Natural killer cell (primary cell): Measurements from ENCODE around the gene LRFN3. TPM values are rescaled to one million over a fixed set of nuclear protein-coding genes. Genes with fewer than 3 reads are reported as not detected.

ENCODE experiments used
- ATAC-seq, 3 donors: fragments of 150-1000 bp in 2 of 3; fragments of 200-7000 bp in 1 of 3; cut with Tn5 transposase; 1 replicate in 1 of 3; 2 replicates in 2 of 3; pipeline ENCODE4 v1.10.0; 2021; ENCODE audit warnings: mild to moderate bottlenecking in 2 of 3, moderate library complexity in 2 of 3
- DNase-seq, 2 donors: peaks; one replicate each; pipeline versions ENCODE4 v3.0.0 to v3.0.0-alpha.2; 2013 to 2021; ENCODE audit warnings: mixed read lengths in 1 of 2
- H3K27ac ChIP-seq: one replicate; pipeline ENCODE4 v1.5.1; 2013; ENCODE audit warnings: mild to moderate bottlenecking, low read length
- H3K27me3 ChIP-seq: one replicate; pipeline ENCODE4 v1.6.1; 2013; ENCODE audit warnings: low read length; ENCODE audit not compliant: control insufficient read depth, insufficient read depth
- H3K36me3 ChIP-seq: one replicate; pipeline ENCODE4 v1.6.1; 2013; ENCODE audit warnings: low read length; ENCODE audit not compliant: control insufficient read depth, insufficient read depth
- H3K4me1 ChIP-seq: one replicate; pipeline ENCODE4 v1.6.1; 2013; ENCODE audit warnings: low read length; ENCODE audit not compliant: control insufficient read depth, insufficient read depth
- H3K4me3 ChIP-seq: one replicate; pipeline ENCODE4 v1.5.1; 2013; ENCODE audit warnings: low read length
- H3K9me3 ChIP-seq: one replicate; pipeline ENCODE4 v1.6.1; 2013; ENCODE audit warnings: low read length; ENCODE audit not compliant: control insufficient read depth, insufficient read depth
- H3K27ac Mint-ChIP-seq, 2 donors: one replicate each; pipeline ENCODE4 v1.8.0; 2022; ENCODE audit warnings: mild to moderate bottlenecking in 2 of 2, mixed read lengths in 2 of 2, moderate library complexity in 1 of 2
- H3K27me3 Mint-ChIP-seq, 2 donors: one replicate each; pipeline ENCODE4 v1.8.0; 2022; ENCODE audit warnings: low read depth in 2 of 2, mixed read lengths in 2 of 2
- H3K36me3 Mint-ChIP-seq: one replicate; pipeline ENCODE4 v1.8.0; 2022; ENCODE audit warnings: mixed read lengths
- H3K4me1 Mint-ChIP-seq, 2 donors: one replicate each; pipeline ENCODE4 v1.8.0; 2022; ENCODE audit warnings: mixed read lengths in 2 of 2
- H3K4me3 Mint-ChIP-seq: one replicate; pipeline ENCODE4 v1.8.0; 2022; ENCODE audit warnings: mild to moderate bottlenecking, moderate library complexity, mixed read lengths
- H3K9me3 Mint-ChIP-seq, 2 donors: one replicate each; pipeline ENCODE4 v1.8.0; 2022; ENCODE audit warnings: mixed read lengths in 2 of 2
- WGBS: methylation state at CpG from one replicate; pipeline ENCODE4 v1.1.7; 2013; ENCODE audit warnings: missing lambda C conversion rate; ENCODE audit not compliant: insufficient coverage; 5-methylcytosine and 5-hydroxymethylcytosine counted together
- intact Hi-C: fragments of 100-400 bp; cut with micrococcal nuclease; formaldehyde crosslinking; loops from one replicate; pipeline ENCODE4 v1.14.2; 2022
- total RNA-seq, 4 donors: library from RNA; stranded (reverse); fragments of 120-200 nt in 1 of 4; gene quantifications; one replicate each; pipeline versions ENCODE4 v1.2.3 to v1.2.4, GENCODE V29; 2013 to 2022
- TF ChIP-seq, protein P1 (sequence below): fragments of 200-600 bp; IDR thresholded peaks from one replicate; pipeline ENCODE4 v1.8.0; 2022; ENCODE audit warnings: antibody characterized with exemption

Gene LRFN3
- total RNA-seq, 3 donors from 2014 or later (not counting 1 experiment from before 2014, with no cell fraction given) = 2.6 to 9.3 (median 3.2) TPM

DNA sequence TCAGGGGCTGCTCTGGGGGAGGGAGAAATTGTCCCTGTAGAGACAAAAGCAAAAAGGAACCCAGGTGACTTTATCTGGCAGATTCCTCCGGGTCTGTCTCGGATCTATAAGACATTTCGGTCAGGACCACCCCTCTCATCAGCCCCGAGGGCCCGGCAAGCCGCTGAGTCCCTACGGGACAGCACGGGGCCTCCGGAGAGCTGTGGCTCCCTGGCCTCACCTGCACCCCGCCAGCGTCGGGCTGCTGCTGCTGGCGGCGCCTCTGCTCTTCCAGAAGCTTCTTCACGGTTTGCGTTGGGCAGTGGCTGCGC lies 37.7 kb upstream of the LRFN3 start:
- ATAC-seq (no peak), DNase-seq (no peak)
- intact Hi-C loops = no loop called here
- Mint-ChIP-seq H3K4me1 (peaks cover 31 to 62% of the 10 kb centered on the region in 2 donors), H3K9me3 (no peaks in the 10 kb centered on the region), H3K36me3 (no peaks in the 10 kb centered on the region), H3K4me3 (peak overlapping the region; percentile 92), H3K27me3 (no peaks in the 10 kb centered on the region), H3K27ac (peak overlapping the region; percentile 90 to 97)
- Histone ChIP-seq H3K27ac (peak overlapping the region; percentile 97), H3K36me3 (peaks cover 34% of the 10 kb centered on the region), H3K4me3 (peak overlapping the region; percentile 74), H3K9me3 (no peaks in the 10 kb centered on the region), H3K27me3 (no peaks in the 10 kb centered on the region), H3K4me1 (peaks cover 62% of the 10 kb centered on the region)
- TF ChIP-seq, protein P1, sequence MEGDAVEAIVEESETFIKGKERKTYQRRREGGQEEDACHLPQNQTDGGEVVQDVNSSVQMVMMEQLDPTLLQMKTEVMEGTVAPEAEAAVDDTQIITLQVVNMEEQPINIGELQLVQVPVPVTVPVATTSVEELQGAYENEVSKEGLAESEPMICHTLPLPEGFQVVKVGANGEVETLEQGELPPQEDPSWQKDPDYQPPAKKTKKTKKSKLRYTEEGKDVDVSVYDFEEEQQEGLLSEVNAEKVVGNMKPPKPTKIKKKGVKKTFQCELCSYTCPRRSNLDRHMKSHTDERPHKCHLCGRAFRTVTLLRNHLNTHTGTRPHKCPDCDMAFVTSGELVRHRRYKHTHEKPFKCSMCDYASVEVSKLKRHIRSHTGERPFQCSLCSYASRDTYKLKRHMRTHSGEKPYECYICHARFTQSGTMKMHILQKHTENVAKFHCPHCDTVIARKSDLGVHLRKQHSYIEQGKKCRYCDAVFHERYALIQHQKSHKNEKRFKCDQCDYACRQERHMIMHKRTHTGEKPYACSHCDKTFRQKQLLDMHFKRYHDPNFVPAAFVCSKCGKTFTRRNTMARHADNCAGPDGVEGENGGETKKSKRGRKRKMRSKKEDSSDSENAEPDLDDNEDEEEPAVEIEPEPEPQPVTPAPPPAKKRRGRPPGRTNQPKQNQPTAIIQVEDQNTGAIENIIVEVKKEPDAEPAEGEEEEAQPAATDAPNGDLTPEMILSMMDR = no peak
- WGBS = 10% methylated on average over 17 of the region's 17 CpGs

- peaks cover 31% of the 10 kb centered on the region for H3K36me3 ChIP-seq
- intact Hi-C loops = loop anchor here (10.0 kb wide), 1 partner anchor 155 kb away; the partner anchor contains the start of genes IGFLR1, LIN37, PSENEN and U2AF1L4
- H3K4me3 ChIP-seq = peak overlapping the region; percentile 74
- no peaks in the 10 kb centered on the region for H3K9me3 ChIP-seq
- no peaks in the 10 kb centered on the region for H3K27me3 Mint-ChIP-seq
- peaks cover 74% of the 10 kb centered on the region for H3K4me1 ChIP-seq
- ATAC-seq (peak; percentile 50 to 75 (median 59)), DNase-seq (peak; percentile 84 to 97)
- WGBS = 0% methylated on average over 34 of the region's 43 CpGs
- peak overlapping the region; percentile 97 for H3K27ac ChIP-seq
- no peaks in the 10 kb centered on the region for H3K36me3 Mint-ChIP-seq
- peak overlapping the region; percentile 92 for H3K4me3 Mint-ChIP-seq
- H3K4me1 Mint-ChIP-seq = peaks cover 43 to 74% of the 10 kb centered on the region in 2 donors
- TF ChIP-seq, protein P1 = no peak
- H3K27ac Mint-ChIP-seq = peak overlapping the region; percentile 90 to 97
- no peaks in the 10 kb centered on the region for H3K27me3 ChIP-seq
- no peaks in the 10 kb centered on the region for H3K9me3 Mint-ChIP-seq
Observed at GRCh38 chr19:35899547-35900214, 36.5 kb upstream of the LRFN3 start.

- ATAC-seq (no peak), DNase-seq (no peak)
- Histone ChIP-seq H3K4me3 (peak overlapping the region; percentile 74), H3K9me3 (no peaks in the 10 kb centered on the region), H3K27me3 (no peaks in the 10 kb centered on the region), H3K27ac (peak overlapping the region; percentile 97), H3K4me1 (peaks cover 88% of the 10 kb centered on the region), H3K36me3 (peaks cover 25% of the 10 kb centered on the region)
- Mint-ChIP-seq H3K4me1 (peaks cover 45 to 74% of the 10 kb centered on the region in 2 donors), H3K4me3 (peak overlapping the region; percentile 92), H3K36me3 (no peaks in the 10 kb centered on the region), H3K27ac (peak overlapping the region; percentile 90 to 97), H3K27me3 (no peaks in the 10 kb centered on the region), H3K9me3 (no peaks in the 10 kb centered on the region)
- intact Hi-C loops = loop anchor here (10.0 kb wide), 1 partner anchor 156 kb away; the partner anchor contains the start of genes IGFLR1, LIN37, PSENEN and U2AF1L4
- TF ChIP-seq, protein P1 = no peak
- 53% methylated on average over 1 of the region's 2 CpGs for WGBS
Observed at GRCh38 chr19:35901055-35901644, 35.0 kb upstream of the LRFN3 start.
